Gastrocnemius medialis (tissue), 4 donors: ENCODE data around the gene MAEA.

Experiments
- CTCF ChIP-seq, 5 experiments: fragments of 450-650 bp in 3 of 5; fragments of 200-600 bp in 2 of 5; sonication (generic) in 2 of 5; IDR thresholded peaks in 4 of 5; conservative IDR thresholded peaks in 1 of 5; 1 replicate in 4 of 5; 2 replicates in 1 of 5; pipeline ENCODE4 v1.5.1; 2016 to 2019; ENCODE audit warnings: antibody characterized with exemption in 5 of 5, mild to moderate bottlenecking in 3 of 5, moderate library complexity in 3 of 5
- POLR2A ChIP-seq, 2 donors: fragments of 450-650 bp; IDR thresholded peaks; one replicate each; pipeline ENCODE4 v1.6.1; 2017; ENCODE audit warnings: antibody characterized with exemption in 2 of 2, mild to moderate bottlenecking in 2 of 2, moderate library complexity in 2 of 2

- no peak for TF ChIP-seq CTCF (IDR thresholded peaks at IDR 0.05 in 4 of 5, conservative IDR thresholded peaks at IDR 0.05 in 1 of 5)
- TF ChIP-seq POLR2A (IDR thresholded peaks at IDR 0.05) = no peak
These were observed 6.0 kb upstream of the MAEA start for GRCh38 chr4:1283711-1284110.
